ENCODE measurements around the gene CD79A. TPM values are rescaled to one million over a fixed set of nuclear protein-coding genes. Genes with fewer than 3 reads are reported as not detected.

Gene CD79A
- total and polyA plus RNA-seq, 11 donors, result 0.37 to 0.88 (median 0.48) TPM; not detected in 7

DNA sequence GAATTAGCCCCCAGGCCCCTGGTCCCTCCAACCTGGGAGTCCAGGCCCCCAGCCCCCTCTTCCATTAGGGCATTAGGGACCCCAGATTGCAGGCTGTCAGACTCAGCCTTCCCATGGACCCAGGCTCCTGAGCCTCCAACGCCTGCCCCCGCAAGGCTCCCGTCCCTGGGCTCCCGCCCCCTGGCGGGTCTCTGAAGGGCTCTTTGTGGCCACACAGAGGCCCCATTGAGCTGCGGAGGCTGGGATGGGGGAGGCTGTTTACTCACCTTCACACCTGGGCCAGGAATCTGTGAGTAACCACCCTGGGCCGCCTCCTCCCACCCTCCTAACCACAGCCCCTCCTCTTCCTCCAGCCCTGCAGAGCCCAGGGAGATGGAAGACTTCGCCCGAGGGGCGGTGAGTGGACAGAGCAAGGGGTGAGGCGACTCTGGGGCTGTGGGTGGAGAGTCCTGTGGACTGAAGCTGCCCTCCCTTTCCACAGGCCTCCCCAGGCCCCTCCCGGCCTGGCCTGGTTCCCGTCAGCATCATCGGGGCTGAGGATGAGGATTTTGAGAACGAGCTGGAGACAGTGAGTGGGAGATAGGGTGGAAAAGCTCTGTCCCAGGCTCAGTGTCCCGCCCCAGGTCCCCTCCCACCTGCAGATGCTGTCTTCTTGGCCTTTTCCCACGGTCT, 10.8 kb downstream of the CD79A start:
- no peaks in the 10 kb centered on the region for H3K9me3 ChIP-seq
- peaks cover 0 to 52% (median 25%) of the 10 kb centered on the region in 9 donors for H3K36me3 ChIP-seq
- intact Hi-C loops (cut with DNase I), result loop anchor here in 3 of 10 donors (5.0 kb wide), 2 partner anchors 39 to 44 kb away; partner anchors contain the start of gene ERFL (in 1 of the 3)
- 58 to 68% (median 64%) methylated on average over 15 to 17 of the region's 17 CpGs for WGBS, 4 donors
- peak overlapping the region in 1 of 12 donors; percentile 84 for H3K27ac ChIP-seq
- no peak for ATAC-seq
- H3K27me3 ChIP-seq, result no peaks in the 10 kb centered on the region
- H3K4me3 ChIP-seq, result peak overlapping the region in 1 of 12 donors; percentile 98
- TF ChIP-seq, protein P1, sequence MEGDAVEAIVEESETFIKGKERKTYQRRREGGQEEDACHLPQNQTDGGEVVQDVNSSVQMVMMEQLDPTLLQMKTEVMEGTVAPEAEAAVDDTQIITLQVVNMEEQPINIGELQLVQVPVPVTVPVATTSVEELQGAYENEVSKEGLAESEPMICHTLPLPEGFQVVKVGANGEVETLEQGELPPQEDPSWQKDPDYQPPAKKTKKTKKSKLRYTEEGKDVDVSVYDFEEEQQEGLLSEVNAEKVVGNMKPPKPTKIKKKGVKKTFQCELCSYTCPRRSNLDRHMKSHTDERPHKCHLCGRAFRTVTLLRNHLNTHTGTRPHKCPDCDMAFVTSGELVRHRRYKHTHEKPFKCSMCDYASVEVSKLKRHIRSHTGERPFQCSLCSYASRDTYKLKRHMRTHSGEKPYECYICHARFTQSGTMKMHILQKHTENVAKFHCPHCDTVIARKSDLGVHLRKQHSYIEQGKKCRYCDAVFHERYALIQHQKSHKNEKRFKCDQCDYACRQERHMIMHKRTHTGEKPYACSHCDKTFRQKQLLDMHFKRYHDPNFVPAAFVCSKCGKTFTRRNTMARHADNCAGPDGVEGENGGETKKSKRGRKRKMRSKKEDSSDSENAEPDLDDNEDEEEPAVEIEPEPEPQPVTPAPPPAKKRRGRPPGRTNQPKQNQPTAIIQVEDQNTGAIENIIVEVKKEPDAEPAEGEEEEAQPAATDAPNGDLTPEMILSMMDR (IDR thresholded peaks at IDR 0.05), result no peak
- no peak for TF ChIP-seq POLR2A (IDR thresholded peaks at IDR 0.05)
- peaks cover 0 to 42% (median 29%) of the 10 kb centered on the region in 12 donors for H3K4me1 ChIP-seq
- peak in 1 of 5 donors; percentile 31 for DNase-seq

DNA sequence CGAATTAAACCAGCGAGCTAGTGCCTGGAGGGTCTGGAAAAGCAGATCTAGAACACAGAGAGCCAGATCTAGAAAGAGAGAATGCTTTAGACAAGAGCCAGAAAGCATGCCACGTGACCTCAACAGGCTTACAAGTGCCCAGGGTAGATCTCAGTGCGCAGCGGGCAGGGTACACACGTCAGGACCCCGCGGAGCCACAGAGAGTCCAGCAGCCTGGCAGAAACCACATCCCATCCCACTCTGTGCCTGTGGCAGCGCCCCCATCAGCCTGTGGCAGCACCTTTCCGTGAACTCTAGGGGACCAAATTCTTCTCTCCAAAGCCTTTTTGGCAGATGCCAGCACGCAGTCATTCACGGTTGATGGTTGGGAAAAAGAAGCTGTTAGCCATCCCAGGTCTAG, 11.8 kb downstream of the CD79A start:
- intact Hi-C loops (cut with DNase I), result loop anchor here in 3 of 10 donors (5.0 kb wide), 2 partner anchors 38 to 43 kb away; partner anchors contain the start of gene ERFL (in 1 of the 3)
- WGBS, 4 donors, result 86 to 93% (median 89%) methylated on average over 12 of the region's 12 CpGs
- no peak for DNase-seq
- H3K27ac ChIP-seq, result peak overlapping the region in 1 of 12 donors; percentile 84
- peaks cover 0 to 55% (median 27%) of the 10 kb centered on the region in 9 donors for H3K36me3 ChIP-seq
- no peaks in the 10 kb centered on the region for H3K9me3 ChIP-seq
- TF ChIP-seq, protein P1 (IDR thresholded peaks at IDR 0.05), result no peak
- ATAC-seq, result no peak
- no peak overlapping the region for H3K4me3 ChIP-seq
- no peaks in the 10 kb centered on the region for H3K27me3 ChIP-seq
- peaks cover 0 to 40% (median 28%) of the 10 kb centered on the region in 12 donors for H3K4me1 ChIP-seq

DNA sequence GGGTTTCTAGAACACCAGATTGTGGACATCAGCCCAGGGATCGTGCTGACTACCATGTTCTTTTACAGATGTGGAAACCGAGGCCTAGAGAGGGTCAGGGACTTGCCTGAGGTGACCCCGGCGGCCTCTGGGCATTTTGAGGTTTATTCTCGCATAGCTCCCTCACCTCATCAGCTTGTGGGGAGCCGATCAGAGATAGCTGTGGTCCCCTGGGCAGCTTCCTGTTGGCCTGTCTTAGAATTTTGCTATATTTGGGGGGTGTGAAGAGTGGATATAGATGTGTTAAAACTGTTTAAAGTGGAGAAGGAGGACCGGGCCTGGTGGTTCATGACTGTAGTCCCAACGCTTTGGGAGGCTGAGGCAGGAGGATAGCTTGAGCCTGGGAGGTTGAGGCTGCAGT, 12.8 kb downstream of the CD79A start:
- Histone ChIP-seq H3K36me3 (peaks cover 0 to 60% (median 33%) of the 10 kb centered on the region in 9 donors), H3K4me3 (no peak overlapping the region), H3K4me1 (peaks cover 0 to 36% (median 24%) of the 10 kb centered on the region in 12 donors), H3K9me3 (no peaks in the 10 kb centered on the region), H3K27ac (no peak overlapping the region), H3K27me3 (no peaks in the 10 kb centered on the region)
- TF ChIP-seq, protein P1 (IDR thresholded peaks at IDR 0.05), result no peak
- TF ChIP-seq POLR2A (IDR thresholded peaks at IDR 0.05), result no peak
- WGBS, 4 donors, result 85 to 97% (median 95%) methylated on average over 8 of the region's 8 CpGs
- ATAC-seq (no peak), DNase-seq (no peak)
- intact Hi-C loops (cut with DNase I), result loop anchor here in 3 of 10 donors (5.0 kb wide), 3 partner anchors 37 to 52 kb away; partner anchors contain the start of gene ERFL (in 1 of the 3)

DNA sequence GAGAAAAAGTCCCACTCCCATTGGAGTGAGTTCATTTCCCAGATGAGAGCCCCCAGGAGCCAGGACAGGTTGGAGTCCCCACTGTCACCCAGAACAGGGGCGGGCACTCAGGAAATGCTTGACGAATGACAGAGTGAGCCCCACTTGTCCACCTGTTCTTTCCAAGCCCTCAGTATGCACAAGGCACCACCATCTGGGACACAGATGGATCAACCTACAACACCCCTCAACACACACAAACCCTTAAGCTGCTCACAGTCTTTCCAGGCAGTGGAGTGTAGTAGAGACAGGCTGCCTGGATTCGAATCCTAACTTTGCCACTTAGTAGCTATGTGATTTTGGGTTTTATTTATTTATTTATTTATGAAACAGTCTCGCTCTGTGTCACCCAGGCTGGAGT, 13.9 kb downstream of the CD79A start:
- no peak for DNase-seq
- H3K9me3 ChIP-seq, result no peaks in the 10 kb centered on the region
- H3K4me1 ChIP-seq, result peaks cover 0 to 26% (median 15%) of the 10 kb centered on the region in 12 donors
- no peak overlapping the region for H3K27ac ChIP-seq
- no peak for TF ChIP-seq POLR2A (IDR thresholded peaks at IDR 0.05)
- TF ChIP-seq, protein P1 (IDR thresholded peaks at IDR 0.05), result no peak
- no peak overlapping the region for H3K4me3 ChIP-seq
- H3K36me3 ChIP-seq, result peaks cover 0 to 69% (median 43%) of the 10 kb centered on the region in 9 donors
- no peak for ATAC-seq
- 90 to 100% (median 92%) methylated on average over 4 of the region's 4 CpGs for WGBS, 4 donors
- no peaks in the 10 kb centered on the region for H3K27me3 ChIP-seq
- intact Hi-C loops (cut with DNase I), result loop anchor here in 1 of 10 donors (5.0 kb wide), 1 partner anchor 51 kb away; no protein-coding TSS in a partner anchor

Data from heart left ventricle (tissue), 16 donors.